BLaER1 (cell line): ENCODE results near the gene GOSR2.

ENCODE experiments used
- H3K27ac ChIP-seq: shearing (Covaris generic); formaldehyde crosslinking; 2 replicates; pipeline ENCODE4 v1.8.1; 2022
- H3K27me3 ChIP-seq: shearing (Covaris generic); formaldehyde crosslinking; 2 replicates; pipeline ENCODE4 v1.8.1; 2022
- H3K36me3 ChIP-seq: shearing (Covaris generic); formaldehyde crosslinking; 2 replicates; pipeline ENCODE4 v1.8.1; 2022
- H3K4me1 ChIP-seq: shearing (Covaris generic); formaldehyde crosslinking; 2 replicates; pipeline ENCODE4 v1.8.1; 2022
- H3K4me2 ChIP-seq: shearing (Covaris generic); formaldehyde crosslinking; 2 replicates; pipeline ENCODE4 v1.8.1; 2022
- H3K4me3 ChIP-seq: shearing (Covaris generic); formaldehyde crosslinking; 2 replicates; pipeline ENCODE4 v1.8.1; 2022
- H3K9ac ChIP-seq: shearing (Covaris generic); formaldehyde crosslinking; 2 replicates; pipeline ENCODE4 v1.8.1; 2022
- H3K9me3 ChIP-seq: shearing (Covaris generic); formaldehyde crosslinking; 2 replicates; pipeline ENCODE4 v1.8.1; 2022
- H4K20me1 ChIP-seq: shearing (Covaris generic); formaldehyde crosslinking; 2 replicates; pipeline ENCODE4 v1.8.1; 2022
- Cebpa-rat ChIP-seq: shearing (Covaris generic); IDR thresholded peaks from 2 replicates; pipeline ENCODE4 v1.8.1; 2022

GOSR2 gene

GRCh38 chr17:46922804-46923635 lies at the start of gene GOSR2:
Gene GOSR2, plus strand, starts transcription at chr17:46923160. Its CDS starts 33 bp downstream, at chr17:46923193.
- Histone ChIP-seq H3K36me3 (peaks cover 6% of the 10 kb centered on the region), H4K20me1 (peaks cover 49% of the 10 kb centered on the region), H3K4me3 (peak within 1 kb of the TSS; percentile 79), H3K4me2 (peak within 1 kb of the TSS; percentile 91), H3K4me1 (peaks cover 34% of the 10 kb centered on the region), H3K9me3 (no peaks in the 10 kb centered on the region), H3K27me3 (no peaks in the 10 kb centered on the region), H3K9ac (peak within 1 kb of the TSS; percentile 92), H3K27ac (peak within 1 kb of the TSS; percentile 95)
- TF ChIP-seq Cebpa-rat, result no peak

GRCh38 chr17:46873941-46874645 lies 48.9 kb upstream of the GOSR2 start:
- no peaks in the 10 kb centered on the region for H3K9me3 ChIP-seq
- H3K27ac ChIP-seq, result no peak overlapping the region
- no peaks in the 10 kb centered on the region for H3K27me3 ChIP-seq
- H3K4me2 ChIP-seq, result peak overlapping the region; percentile 53; the same call in 1 of the 2 replicates
- H3K36me3 ChIP-seq, result no peaks in the 10 kb centered on the region
- no peak overlapping the region for H3K9ac ChIP-seq
- no peak for TF ChIP-seq Cebpa-rat
- H3K4me3 ChIP-seq, result no peak overlapping the region
- H4K20me1 ChIP-seq, result no peaks in the 10 kb centered on the region
- H3K4me1 ChIP-seq, result peaks cover 53% of the 10 kb centered on the region

- Histone ChIP-seq H3K9ac (no peak overlapping the region), H3K9me3 (no peaks in the 10 kb centered on the region), H3K4me3 (no peak overlapping the region), H3K4me2 (peak overlapping the region; percentile 53), H3K36me3 (no peaks in the 10 kb centered on the region), H3K4me1 (peaks cover 53% of the 10 kb centered on the region), H3K27ac (no peak overlapping the region), H3K27me3 (no peaks in the 10 kb centered on the region), H4K20me1 (no peaks in the 10 kb centered on the region)
- no peak for TF ChIP-seq Cebpa-rat
These were observed 48.1 kb upstream of the GOSR2 start for GRCh38 chr17:46874906-46875305.

- H3K27ac ChIP-seq, result no peak overlapping the region
These were observed 47.1 kb upstream of the GOSR2 start for GRCh38 chr17:46875849-46876352.

GRCh38 chr17:46876353-46876887 lies 46.5 kb upstream of the GOSR2 start:
- Histone ChIP-seq H3K27ac (no peak overlapping the region), H3K27me3 (no peaks in the 10 kb centered on the region), H3K36me3 (no peaks in the 10 kb centered on the region), H3K4me3 (no peak overlapping the region), H3K4me1 (peaks cover 53% of the 10 kb centered on the region), H3K4me2 (no peak overlapping the region), H3K9ac (no peak overlapping the region), H4K20me1 (no peaks in the 10 kb centered on the region), H3K9me3 (no peaks in the 10 kb centered on the region)
- TF ChIP-seq Cebpa-rat, result no peak

More at GRCh38 chr17:46875849-46876352, 47.1 kb upstream of the GOSR2 start:
- Histone ChIP-seq H3K27me3 (no peaks in the 10 kb centered on the region), H3K4me2 (no peak overlapping the region), H3K9me3 (no peaks in the 10 kb centered on the region), H3K36me3 (no peaks in the 10 kb centered on the region), H4K20me1 (no peaks in the 10 kb centered on the region), H3K9ac (no peak overlapping the region), H3K4me1 (peaks cover 53% of the 10 kb centered on the region), H3K4me3 (no peak overlapping the region)
- TF ChIP-seq Cebpa-rat, result no peak

GRCh38 chr17:46876926-46877325 lies 46.0 kb upstream of the GOSR2 start:
- no peak for TF ChIP-seq Cebpa-rat
- H3K27me3 ChIP-seq, result no peaks in the 10 kb centered on the region
- H3K27ac ChIP-seq, result no peak overlapping the region
- peak overlapping the region; percentile 63; the same call in 1 of the 2 replicates for H3K4me2 ChIP-seq
- H3K36me3 ChIP-seq, result no peaks in the 10 kb centered on the region
- H4K20me1 ChIP-seq, result no peaks in the 10 kb centered on the region
- H3K4me1 ChIP-seq, result peaks cover 53% of the 10 kb centered on the region
- H3K4me3 ChIP-seq, result no peak overlapping the region
- no peak overlapping the region for H3K9ac ChIP-seq
- H3K9me3 ChIP-seq, result no peaks in the 10 kb centered on the region

- no peak overlapping the region for H3K4me3 ChIP-seq
- H3K36me3 ChIP-seq, result no peaks in the 10 kb centered on the region
- no peaks in the 10 kb centered on the region for H3K27me3 ChIP-seq
- H3K4me1 ChIP-seq, result peaks cover 53% of the 10 kb centered on the region
- 0 out of 2 replicates have a peak overlapping the region, but pooled peaks have one; percentile 2 for H3K9ac ChIP-seq
- H4K20me1 ChIP-seq, result no peaks in the 10 kb centered on the region
- H3K9me3 ChIP-seq, result no peaks in the 10 kb centered on the region
- no peak for TF ChIP-seq Cebpa-rat
- H3K4me2 ChIP-seq, result peak overlapping the region; percentile 63
- no peak overlapping the region for H3K27ac ChIP-seq
These were observed 45.5 kb upstream of the GOSR2 start for GRCh38 chr17:46877466-46877865.

- no peak overlapping the region; the same call in 1 of the 2 replicates for H3K27ac ChIP-seq
- no peaks in the 10 kb centered on the region for H4K20me1 ChIP-seq
- H3K4me1 ChIP-seq, result peaks cover 53% of the 10 kb centered on the region
- no peak overlapping the region for H3K4me3 ChIP-seq
- peak overlapping the region; percentile 2; the same call in 1 of the 2 replicates for H3K9ac ChIP-seq
- TF ChIP-seq Cebpa-rat, result no peak
- H3K9me3 ChIP-seq, result no peaks in the 10 kb centered on the region
- peak overlapping the region; percentile 63 for H3K4me2 ChIP-seq
- H3K27me3 ChIP-seq, result no peaks in the 10 kb centered on the region
- H3K36me3 ChIP-seq, result no peaks in the 10 kb centered on the region
These were observed 44.9 kb upstream of the GOSR2 start for GRCh38 chr17:46878055-46878454.

GRCh38 chr17:46879101-46879500 lies 43.9 kb upstream of the GOSR2 start:
- TF ChIP-seq Cebpa-rat, result no peak
- Histone ChIP-seq H3K4me3 (no peak overlapping the region), H4K20me1 (no peaks in the 10 kb centered on the region), H3K27me3 (no peaks in the 10 kb centered on the region), H3K36me3 (no peaks in the 10 kb centered on the region), H3K9me3 (no peaks in the 10 kb centered on the region), H3K27ac (no peak overlapping the region), H3K9ac (no peak overlapping the region), H3K4me1 (peaks cover 44% of the 10 kb centered on the region), H3K4me2 (no peak overlapping the region)

- H4K20me1 ChIP-seq, result no peaks in the 10 kb centered on the region
- no peak for TF ChIP-seq Cebpa-rat
- no peaks in the 10 kb centered on the region for H3K9me3 ChIP-seq
- H3K4me2 ChIP-seq, result no peak overlapping the region
- no peaks in the 10 kb centered on the region for H3K27me3 ChIP-seq
- peaks cover 28% of the 10 kb centered on the region for H3K4me1 ChIP-seq
- no peak overlapping the region for H3K4me3 ChIP-seq
- no peaks in the 10 kb centered on the region for H3K36me3 ChIP-seq
- H3K27ac ChIP-seq, result no peak overlapping the region
- H3K9ac ChIP-seq, result no peak overlapping the region
These were observed 41.9 kb upstream of the GOSR2 start for GRCh38 chr17:46881015-46881414.
